CD14-positive monocyte (primary cell): ENCODE results near the gene CDCA4. TPM values are rescaled to one million over a fixed set of nuclear protein-coding genes. Genes with fewer than 3 reads are reported as not detected.

Experiments used
- DNase-seq, 3 donors: peaks; one replicate each; pipeline ENCODE4 v3.0.0-alpha.2; 2011 to 2022
- H2AFZ ChIP-seq: 2 replicates; pipeline ENCODE4 v1.6.0; 2012; ENCODE audit warnings: mild to moderate bottlenecking, low read depth, low read length, inconsistent platforms; ENCODE audit not compliant: insufficient read depth, poor library complexity, severe bottlenecking
- H3K27ac ChIP-seq, 2 donors: 1 replicate in 1 of 2; 2 replicates in 1 of 2; pipeline ENCODE4 v1.5.1; 2012 to 2013; ENCODE audit warnings: low read length in 2 of 2, control low read depth in 1 of 2, inconsistent platforms in 1 of 2, low read depth in 1 of 2, mild to moderate bottlenecking in 1 of 2
- H3K27me3 ChIP-seq, 2 donors: one replicate each; pipeline versions ENCODE4 v1.6.0 to v1.6.1; 2011 to 2013; ENCODE audit warnings: low read length in 2 of 2; ENCODE audit not compliant: control insufficient read depth in 2 of 2, insufficient read depth in 2 of 2
- H3K36me3 ChIP-seq, 2 donors: replicated peaks in 1 of 2; 1 replicate in 1 of 2; 2 replicates in 1 of 2; pipeline versions ENCODE4 v1.5.1 to v1.6.1; 2012 to 2013; ENCODE audit warnings: low read length in 2 of 2, control low read depth in 1 of 2, inconsistent platforms in 1 of 2, mild to moderate bottlenecking in 1 of 2; ENCODE audit not compliant: insufficient read depth in 2 of 2, control insufficient read depth in 1 of 2
- H3K4me1 ChIP-seq, 2 donors: 1 replicate in 1 of 2; 2 replicates in 1 of 2; pipeline versions ENCODE4 v1.5.1 to v1.6.1; 2012 to 2013; ENCODE audit warnings: low read length in 2 of 2, control low read depth in 1 of 2, inconsistent platforms in 1 of 2, mild to moderate bottlenecking in 1 of 2, moderate library complexity in 1 of 2; ENCODE audit not compliant: insufficient read depth in 2 of 2, control insufficient read depth in 1 of 2
- H3K4me2 ChIP-seq: replicated peaks from 2 replicates; pipeline ENCODE3; 2012; ENCODE audit warnings: low read length, moderate library complexity, mild to moderate bottlenecking; ENCODE audit not compliant: poor library complexity, severe bottlenecking; ENCODE audit errors: extremely low read depth
- H3K4me3 ChIP-seq, 3 experiments: fragments of 200-600 bp in 1 of 3; sonication (generic) in 1 of 3; replicated peaks in 1 of 3; 1 replicate in 2 of 3; 2 replicates in 1 of 3; pipeline ENCODE4 v1.5.1; 2011 to 2013; ENCODE audit warnings: low read length in 3 of 3, mild to moderate bottlenecking in 3 of 3, control low read depth in 2 of 3, low read depth in 2 of 3, inconsistent platforms in 1 of 3, moderate library complexity in 1 of 3
- H3K79me2 ChIP-seq: 2 replicates; pipeline ENCODE4 v1.6.0; 2012; ENCODE audit warnings: mild to moderate bottlenecking, control low read depth, inconsistent platforms, low read length, moderate library complexity; ENCODE audit not compliant: insufficient read depth
- H3K9ac ChIP-seq: 2 replicates; pipeline ENCODE4 v1.6.0; 2017; ENCODE audit warnings: low read length, mild to moderate bottlenecking; ENCODE audit not compliant: insufficient read depth, poor library complexity, severe bottlenecking
- H3K9me3 ChIP-seq, 2 donors: replicated peaks in 1 of 2; 1 replicate in 1 of 2; 2 replicates in 1 of 2; pipeline versions ENCODE4 v1.5.1 to v1.6.1; 2012 to 2013; ENCODE audit warnings: low read length in 2 of 2, control low read depth in 1 of 2; ENCODE audit not compliant: control insufficient read depth in 1 of 2, insufficient read depth in 1 of 2
- H4K20me1 ChIP-seq: 2 replicates; pipeline ENCODE4 v1.6.0; 2012; ENCODE audit warnings: mild to moderate bottlenecking, low read length, control low read depth, moderate library complexity; ENCODE audit not compliant: insufficient read depth
- H3K27ac Mint-ChIP-seq, 7 donors: one replicate each; pipeline ENCODE4 v1.8.0; 2020; ENCODE audit warnings: mild to moderate bottlenecking in 7 of 7, mixed read lengths in 7 of 7, moderate library complexity in 6 of 7, inconsistent platforms in 2 of 7
- H3K27me3 Mint-ChIP-seq, 3 donors: one replicate each; pipeline ENCODE4 v1.8.0; 2021 to 2022; ENCODE audit warnings: low read depth in 3 of 3, mild to moderate bottlenecking in 3 of 3, mixed read lengths in 3 of 3, moderate library complexity in 3 of 3, inconsistent platforms in 1 of 3
- H3K36me3 Mint-ChIP-seq, 2 donors: one replicate each; pipeline ENCODE4 v1.8.0; 2020; ENCODE audit warnings: mixed read lengths in 2 of 2, inconsistent platforms in 1 of 2, mild to moderate bottlenecking in 1 of 2
- H3K4me1 Mint-ChIP-seq: one replicate; pipeline ENCODE4 v1.8.0; 2020; ENCODE audit warnings: mild to moderate bottlenecking, mixed read lengths
- H3K4me3 Mint-ChIP-seq, 2 donors: one replicate each; pipeline ENCODE4 v1.8.0; 2020; ENCODE audit warnings: mild to moderate bottlenecking in 2 of 2, mixed read lengths in 2 of 2, moderate library complexity in 1 of 2
- H3K9me3 Mint-ChIP-seq, 7 donors: one replicate each; pipeline ENCODE4 v1.8.0; 2020 to 2022; ENCODE audit warnings: mixed read lengths in 7 of 7, mild to moderate bottlenecking in 6 of 7, moderate library complexity in 6 of 7, inconsistent platforms in 2 of 7
- CTCF ChIP-seq: fragments of 200-600 bp; IDR thresholded peaks from one replicate; pipeline ENCODE4 v1.8.0; 2022; ENCODE audit warnings: antibody characterized with exemption, mild to moderate bottlenecking
- WGBS: methylation state at CpG from one replicate; pipeline ENCODE4 v1.1.5; 2013; ENCODE audit warnings: missing lambda C conversion rate; ENCODE audit not compliant: insufficient coverage; 5-methylcytosine and 5-hydroxymethylcytosine counted together
- intact Hi-C, 2 donors: fragments of 100-400 bp; cut with micrococcal nuclease; formaldehyde crosslinking; loops; one replicate each; pipeline versions ENCODE4 v1.15.0 to v1.15.1; 2023
- polyA plus RNA-seq, 3 donors: library from polyadenylated mRNA; depleted of rRNA in 1 of 3; unstranded in 2 of 3; stranded (reverse) in 1 of 3; fragments of 300-500 nt in 2 of 3; fragments of >200 nt in 1 of 3; fragmentation: Illumina TruSeq in 2 of 3; gene quantifications; 1 replicate in 2 of 3; 2 replicates in 1 of 3; pipeline ENCODE4 v1.2.3, GENCODE V29; 2012 to 2021

The CDCA4 gene
- polyA plus RNA-seq, 3 donors = 8.6 to 12.0 (median 11.6) TPM

- H3K27me3 ChIP-seq = peaks cover 0 to 5% of the 10 kb centered on the region in 2 donors
- peaks cover 0 to 2% (median 0%) of the 10 kb centered on the region in 7 donors for H3K9me3 Mint-ChIP-seq
- H3K36me3 ChIP-seq = no peaks in the 10 kb centered on the region
- H3K4me3 ChIP-seq = peak within 1 kb of the TSS; percentile 44 to 77 (median 52)
- peak within 1 kb of the TSS; percentile 51 for H3K9ac ChIP-seq
- H2AFZ ChIP-seq = peak within 1 kb of the TSS; percentile 91
- peaks cover 17 to 23% of the 10 kb centered on the region in 2 donors for H3K4me1 ChIP-seq
- no peaks in the 10 kb centered on the region for H3K9me3 ChIP-seq
- 3% methylated on average over 77 of the region's 77 CpGs for WGBS
- no peaks in the 10 kb centered on the region for H3K79me2 ChIP-seq
- intact Hi-C loops = loop anchor here (2.0 to 10.0 kb wide), 2 partner anchors 35 to 191 kb away; partner anchors contain the start of genes AKT1 (in 1 of the 2) and CDCA4 (in 1 of the 2)
- DNase-seq = peak; percentile 88 to 89 (median 89)
- H3K27ac ChIP-seq = peak within 1 kb of the TSS in 1 of 2 donors; percentile 51
- TF ChIP-seq CTCF = no peak
- H3K36me3 Mint-ChIP-seq = no peaks in the 10 kb centered on the region
- peak within 1 kb of the TSS; percentile 41 to 91 (median 76) for H3K27ac Mint-ChIP-seq
- peak within 1 kb of the TSS; percentile 94 for H3K4me2 ChIP-seq
- peaks cover 13% of the 10 kb centered on the region for H3K4me1 Mint-ChIP-seq
- H3K4me3 Mint-ChIP-seq = peak within 1 kb of the TSS; percentile 73 to 81
- peaks cover 2 to 17% (median 8%) of the 10 kb centered on the region in 3 donors for H3K27me3 Mint-ChIP-seq
- H4K20me1 ChIP-seq = no peaks in the 10 kb centered on the region
Measured at GRCh38 chr14:104985675-104986486, 35.0 kb downstream of the CDCA4 start, which contains the start of gene CLBA1. TSS of gene CLBA1 (plus strand) at chr14:104985788. CDS start at chr14:104986432, 644 bp downstream.

DNA sequence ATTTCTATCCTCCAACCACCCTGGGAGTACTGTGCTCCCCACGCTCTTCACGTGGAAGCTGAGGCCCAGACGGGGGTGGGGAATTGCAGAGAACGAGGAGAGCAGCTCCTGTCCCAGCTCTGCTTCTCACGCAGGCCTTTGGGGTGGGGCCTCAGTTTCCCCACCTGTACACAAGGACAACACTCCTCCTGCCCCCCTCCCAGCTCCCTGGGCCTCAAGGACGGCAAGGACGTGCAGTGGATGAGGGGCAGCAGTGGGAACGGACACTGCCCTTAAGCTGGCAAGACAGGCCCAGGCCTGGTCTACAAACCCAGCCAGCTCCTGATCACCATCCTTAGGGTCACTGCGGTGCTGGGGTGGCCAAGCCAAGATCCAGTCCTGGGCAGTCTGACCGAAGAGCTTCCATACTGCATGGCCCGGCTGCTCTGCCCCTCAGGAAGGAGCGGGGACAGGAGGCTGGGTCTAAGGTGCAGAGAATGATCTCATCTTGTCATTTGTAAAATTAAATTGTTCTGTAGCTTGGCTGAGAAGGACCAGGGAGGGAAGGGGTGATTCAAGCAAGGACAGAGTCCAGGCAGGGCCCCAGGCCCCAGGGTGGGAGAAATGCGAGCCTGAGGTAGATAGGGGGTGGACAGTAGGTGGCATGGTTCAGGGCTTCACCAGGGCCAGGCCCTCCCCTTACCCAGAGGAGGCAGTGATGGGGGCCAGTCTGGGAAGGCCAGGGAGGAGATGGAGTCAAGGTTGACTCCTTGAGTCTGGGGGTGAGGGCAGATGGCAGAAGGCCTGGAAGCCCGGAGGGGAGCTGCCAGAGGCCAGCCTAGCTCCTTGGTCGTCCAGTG, 36.6 kb downstream of the CDCA4 start:
- Histone ChIP-seq H4K20me1 (no peaks in the 10 kb centered on the region), H3K27ac (no peak overlapping the region), H3K4me1 (peaks cover 17 to 23% of the 10 kb centered on the region in 2 donors), H2AFZ (no peak overlapping the region), H3K36me3 (no peaks in the 10 kb centered on the region), H3K9me3 (no peaks in the 10 kb centered on the region), H3K4me3 (no peak overlapping the region), H3K27me3 (peaks cover 0 to 13% of the 10 kb centered on the region in 2 donors), H3K9ac (no peak overlapping the region), H3K4me2 (no peak overlapping the region), H3K79me2 (no peaks in the 10 kb centered on the region)
- DNase-seq = peak in 1 of 3 donors; percentile 5
- 92% methylated on average over 15 of the region's 15 CpGs for WGBS
- no peak for TF ChIP-seq CTCF
- Mint-ChIP-seq H3K27ac (peak overlapping the region in 5 of 7 donors; percentile 41 to 85 (median 76)), H3K4me1 (peaks cover 13% of the 10 kb centered on the region), H3K4me3 (peak overlapping the region; percentile 72 to 81), H3K36me3 (no peaks in the 10 kb centered on the region), H3K27me3 (peaks cover 13 to 28% (median 16%) of the 10 kb centered on the region in 3 donors), H3K9me3 (peaks cover 0 to 3% (median under 1%) of the 10 kb centered on the region in 7 donors)
- intact Hi-C loops = loop anchor here in 1 of 2 donors (10.0 kb wide), 1 partner anchor 189 kb away; the partner anchor contains the start of gene AKT1
